RCC 7860 (cell line): ENCODE measurements around the gene RAB6A.

Experiments used
- DNase-seq: peaks from one replicate; pipeline ENCODE4 v3.0.0-alpha.2; 2015; ENCODE audit warnings: low spot score
- FAIRE-seq: peaks from 2 replicates; lab custom pipeline; 2012; peaks lifted over from hg19 to GRCh38; lab: Jason Lieb, UNC

The RAB6A gene

GRCh38 chr11:73635721-73636120 lies 125.2 kb downstream of the RAB6A start:
- FAIRE-seq (no peak), DNase-seq (no peak)

GRCh38 chr11:73633999-73634398 lies 126.9 kb downstream of the RAB6A start:
- DNase-seq, result no peak
- no peak for FAIRE-seq

DNA sequence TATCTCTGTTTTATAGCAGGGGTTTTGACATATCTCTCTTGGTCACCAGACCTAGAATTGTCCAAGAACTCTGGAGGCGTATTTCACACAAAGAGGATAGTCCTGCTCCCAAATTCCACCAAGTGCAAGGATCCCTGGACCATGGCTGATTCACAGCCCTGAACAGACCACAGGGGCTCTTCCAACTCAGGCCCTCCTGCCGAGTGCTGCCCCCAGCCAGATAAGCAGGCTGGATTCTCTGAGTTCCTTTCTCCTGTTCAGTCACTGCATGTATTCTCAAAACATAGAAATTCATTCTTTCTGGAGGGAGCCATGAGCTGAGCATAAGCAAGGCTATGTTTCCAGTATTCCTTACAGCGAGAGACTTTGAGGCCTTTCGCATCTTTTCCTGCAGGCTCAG lies 127.9 kb downstream of the RAB6A start:
- no peak for FAIRE-seq

GRCh38 chr11:73629907-73630306 lies 131.0 kb downstream of the RAB6A start:
- FAIRE-seq, result no peak

More for the DNA sequence above, 127.9 kb downstream of the RAB6A start:
- no peak for DNase-seq

DNA sequence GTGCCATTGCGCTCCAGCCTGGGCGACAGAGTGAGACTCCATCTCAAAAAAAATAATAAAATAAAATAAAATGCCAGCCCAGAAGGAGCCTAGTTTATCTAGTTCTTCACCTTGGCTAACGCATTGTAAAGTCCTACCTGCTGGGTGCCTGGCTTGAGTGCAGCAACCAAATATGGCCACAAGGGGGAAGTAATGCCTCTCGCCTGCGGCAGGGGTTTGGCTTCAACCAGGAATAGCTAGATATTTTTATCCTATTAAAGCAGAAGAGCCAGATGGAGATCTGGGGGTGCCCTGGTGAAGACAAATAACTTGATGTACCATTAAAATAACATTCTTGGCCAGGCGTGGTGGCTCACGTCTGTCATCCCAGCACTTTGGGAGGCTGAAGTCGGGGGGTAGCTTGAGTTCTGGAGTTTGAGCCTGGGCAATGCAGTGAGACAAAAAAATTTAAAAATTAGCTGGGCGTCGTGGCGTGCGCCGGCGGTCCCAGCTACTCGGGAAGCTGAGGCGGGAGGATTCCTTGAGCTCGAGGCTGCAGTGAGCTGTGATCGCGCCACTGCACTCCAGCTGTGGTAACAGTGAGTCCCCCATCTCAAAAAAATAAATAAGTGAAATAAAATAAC lies 135.1 kb downstream of the RAB6A start:
- DNase-seq (peak; percentile 48), FAIRE-seq (no peak)

More at GRCh38 chr11:73629907-73630306, 131.0 kb downstream of the RAB6A start:
- no peak for DNase-seq
